ENCODE data around the gene OR10S1. TPM values are rescaled to one million over a fixed set of nuclear protein-coding genes. Genes with fewer than 3 reads are reported as not detected.

OR10S1 gene
- total and polyA plus RNA-seq, 2 of the 8 experiments (the other 6 are each of a cell fraction or from before 2014, with no cell fraction given), result not detected

- H4K91ac ChIP-seq (replicated peaks; ENCODE audit: insufficient read length, low read length), result no peak within 1 kb of the TSS
- no peak within 1 kb of the TSS for H3K4me3 ChIP-seq (ENCODE audit: extremely low read depth in 1 of 4, insufficient read depth in 2 of 4, low read depth in 3 of 4, low read length in 4 of 4)
- no peak within 1 kb of the TSS for H2BK5ac ChIP-seq (ENCODE audit: low read depth, low read length)
- no peak within 1 kb of the TSS for H4K5ac ChIP-seq (ENCODE audit: insufficient read length, low read depth, low read length)
- no peaks in the 10 kb centered on the region for H3K79me1 ChIP-seq (ENCODE audit: low read depth, low read length)
- H3K4me1 ChIP-seq (replicated peaks in 1 of 4; ENCODE audit: control insufficient read depth in 3 of 4, insufficient read depth in 4 of 4, low read length in 3 of 4), result no peaks in the 10 kb centered on the region
- H3K9ac ChIP-seq (replicated peaks in 1 of 4; ENCODE audit: extremely low read depth in 1 of 4, low read depth in 3 of 4, low read length in 3 of 4), result no peak within 1 kb of the TSS
- CTCF ChIA-PET (ENCODE audit: partially characterized antibody), result no interaction called here
- H4K20me1 ChIP-seq (replicated peaks in 1 of 2; ENCODE audit: control insufficient read depth in 1 of 2, insufficient read depth in 2 of 2, low read length in 2 of 2), result no peaks in the 10 kb centered on the region
- no peaks in the 10 kb centered on the region for H3K27me3 ChIP-seq (replicated peaks in 1 of 4; ENCODE audit: control insufficient read depth in 3 of 4, extremely low read depth in 1 of 4, insufficient read depth in 3 of 4, low read length in 3 of 4)
- 90% methylated on average over 2 of the region's 2 CpGs; no CpG with 5 or more reads in 1 of the 2 experiments for WGBS, 2 experiments (ENCODE audit: extremely low coverage in 1 of 2, insufficient coverage in 1 of 2, insufficient read length in 1 of 2, insufficient replicate concordance in 2 of 2, low coverage in 1 of 2, low lambda C conversion rate in 2 of 2, missing lambda C conversion rate in 1 of 2)
- no peak within 1 kb of the TSS for H2BK20ac ChIP-seq (ENCODE audit: low read length)
- H3K4me2 ChIP-seq (ENCODE audit: insufficient read depth in 1 of 2, low read depth in 2 of 2, low read length in 2 of 2), result no peak within 1 kb of the TSS
- no peak within 1 kb of the TSS for H2AK5ac ChIP-seq (ENCODE audit: low read depth, low read length)
- no peak within 1 kb of the TSS for H3K23ac ChIP-seq (ENCODE audit: insufficient read length)
- no peak within 1 kb of the TSS for H3K4ac ChIP-seq (replicated peaks; ENCODE audit: insufficient read length, low read depth, low read length)
- no peak within 1 kb of the TSS for H2BK15ac ChIP-seq (ENCODE audit: low read length)
- H3K56ac ChIP-seq (replicated peaks; ENCODE audit: insufficient read length, low read depth, low read length), result no peak within 1 kb of the TSS
- H3K23me2 ChIP-seq (ENCODE audit: low read depth, low read length), result no peaks in the 10 kb centered on the region
- FAIRE-seq, result no peak
- H2BK120ac ChIP-seq (replicated peaks; ENCODE audit: low read depth, low read length), result no peak within 1 kb of the TSS
- no peak for DNase-seq (ENCODE audit: low read depth in 1 of 2, low spot score in 2 of 2)
- no peak within 1 kb of the TSS for H3K14ac ChIP-seq (ENCODE audit: insufficient read length)
- no peak within 1 kb of the TSS for H4K8ac ChIP-seq (ENCODE audit: extremely low read depth, insufficient read depth, low read length)
- no peak within 1 kb of the TSS for H2BK12ac ChIP-seq (ENCODE audit: low read depth, low read length)
- H3K27ac ChIP-seq (ENCODE audit: low read depth, low read length), result no peak within 1 kb of the TSS
- POLR2A ChIA-PET (ENCODE audit: partially characterized antibody), result no interaction called here
- H3K36me3 ChIP-seq (ENCODE audit: control insufficient read depth in 2 of 4, insufficient read depth in 4 of 4, low read length in 3 of 4), result no peaks in the 10 kb centered on the region
- no peak within 1 kb of the TSS for H3K18ac ChIP-seq (ENCODE audit: extremely low read depth, low read length)
- H3K79me2 ChIP-seq (ENCODE audit: control insufficient read depth in 1 of 2, insufficient read depth in 2 of 2, low read length in 2 of 2), result no peaks in the 10 kb centered on the region
- H3K9me3 ChIP-seq (ENCODE audit: insufficient read depth in 2 of 2, low read depth in 1 of 2, low read length in 1 of 2), result no peaks in the 10 kb centered on the region
- H2AFZ ChIP-seq (ENCODE audit: low read length), result peak within 1 kb of the TSS; percentile 61; the same call in 1 of the 2 replicates
- no peak for TF ChIP-seq EZH2 (IDR thresholded peaks at IDR 0.05; ENCODE audit: low read depth, low read length, severe bottlenecking)
These were observed 35.1 kb upstream of the OR10S1 start, which contains the start of gene OR10G4 for GRCh38 chr11:124012697-124013096. TSS of gene OR10G4 (plus strand) at chr11:124012997. CDS start at chr11:124015575, 2,578 bp downstream.

All from H1 (cell line).